ENCODE measurements around the gene MYH8. TPM values are rescaled to one million over a fixed set of nuclear protein-coding genes. Genes with fewer than 3 reads are reported as not detected.

Gene MYH8
- total RNA-seq, 1 donor from 2014 or later = not detected

DNA sequence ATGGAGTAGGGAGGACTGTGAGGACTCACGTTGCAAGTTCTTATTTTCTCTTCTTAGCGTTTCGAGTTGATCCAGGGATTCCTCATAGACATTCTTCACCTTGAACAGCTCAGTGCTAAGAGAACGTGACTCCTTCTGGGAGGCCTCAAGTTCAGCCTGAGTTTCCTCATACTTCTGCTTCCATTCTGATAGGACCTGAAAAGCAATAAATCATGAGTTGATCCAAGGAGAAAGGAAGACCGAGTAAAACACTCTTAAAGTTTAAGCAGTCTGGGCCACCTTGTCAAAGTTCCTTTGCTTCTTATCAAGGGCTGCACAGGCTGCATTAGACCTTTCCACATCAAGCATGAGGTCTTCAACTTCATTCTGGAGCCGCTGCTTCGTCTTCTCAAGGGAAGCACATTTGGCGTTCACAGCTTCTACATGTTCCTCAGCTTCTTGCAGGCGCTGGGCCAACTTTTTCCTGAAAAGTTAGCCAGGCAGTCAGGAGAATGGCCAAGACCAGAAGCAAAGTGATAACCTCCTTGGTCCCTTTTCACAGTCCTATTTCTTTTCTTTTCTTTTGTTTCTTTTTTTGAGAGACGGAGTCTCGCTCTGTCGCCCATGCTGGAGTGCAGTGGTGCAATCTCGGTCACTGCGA lies 25.1 kb downstream of the MYH8 start:
- no peaks in the 10 kb centered on the region for H3K36me3 ChIP-seq (ENCODE audit: control insufficient read depth, insufficient read depth, low read length)
- DNase-seq (ENCODE audit: low read depth) (no peak), FAIRE-seq (no peak)
- no peak overlapping the region for H3K4me3 ChIP-seq (ENCODE audit: low read depth, low read length)
- H3K27me3 ChIP-seq (ENCODE audit: control insufficient read depth, insufficient read depth, low read length) = no peaks in the 10 kb centered on the region
- TF ChIP-seq, protein P1, sequence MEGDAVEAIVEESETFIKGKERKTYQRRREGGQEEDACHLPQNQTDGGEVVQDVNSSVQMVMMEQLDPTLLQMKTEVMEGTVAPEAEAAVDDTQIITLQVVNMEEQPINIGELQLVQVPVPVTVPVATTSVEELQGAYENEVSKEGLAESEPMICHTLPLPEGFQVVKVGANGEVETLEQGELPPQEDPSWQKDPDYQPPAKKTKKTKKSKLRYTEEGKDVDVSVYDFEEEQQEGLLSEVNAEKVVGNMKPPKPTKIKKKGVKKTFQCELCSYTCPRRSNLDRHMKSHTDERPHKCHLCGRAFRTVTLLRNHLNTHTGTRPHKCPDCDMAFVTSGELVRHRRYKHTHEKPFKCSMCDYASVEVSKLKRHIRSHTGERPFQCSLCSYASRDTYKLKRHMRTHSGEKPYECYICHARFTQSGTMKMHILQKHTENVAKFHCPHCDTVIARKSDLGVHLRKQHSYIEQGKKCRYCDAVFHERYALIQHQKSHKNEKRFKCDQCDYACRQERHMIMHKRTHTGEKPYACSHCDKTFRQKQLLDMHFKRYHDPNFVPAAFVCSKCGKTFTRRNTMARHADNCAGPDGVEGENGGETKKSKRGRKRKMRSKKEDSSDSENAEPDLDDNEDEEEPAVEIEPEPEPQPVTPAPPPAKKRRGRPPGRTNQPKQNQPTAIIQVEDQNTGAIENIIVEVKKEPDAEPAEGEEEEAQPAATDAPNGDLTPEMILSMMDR (IDR thresholded peaks at IDR 0.05; ENCODE audit: insufficient read depth, low read length, severe bottlenecking) = no peak

DNA sequence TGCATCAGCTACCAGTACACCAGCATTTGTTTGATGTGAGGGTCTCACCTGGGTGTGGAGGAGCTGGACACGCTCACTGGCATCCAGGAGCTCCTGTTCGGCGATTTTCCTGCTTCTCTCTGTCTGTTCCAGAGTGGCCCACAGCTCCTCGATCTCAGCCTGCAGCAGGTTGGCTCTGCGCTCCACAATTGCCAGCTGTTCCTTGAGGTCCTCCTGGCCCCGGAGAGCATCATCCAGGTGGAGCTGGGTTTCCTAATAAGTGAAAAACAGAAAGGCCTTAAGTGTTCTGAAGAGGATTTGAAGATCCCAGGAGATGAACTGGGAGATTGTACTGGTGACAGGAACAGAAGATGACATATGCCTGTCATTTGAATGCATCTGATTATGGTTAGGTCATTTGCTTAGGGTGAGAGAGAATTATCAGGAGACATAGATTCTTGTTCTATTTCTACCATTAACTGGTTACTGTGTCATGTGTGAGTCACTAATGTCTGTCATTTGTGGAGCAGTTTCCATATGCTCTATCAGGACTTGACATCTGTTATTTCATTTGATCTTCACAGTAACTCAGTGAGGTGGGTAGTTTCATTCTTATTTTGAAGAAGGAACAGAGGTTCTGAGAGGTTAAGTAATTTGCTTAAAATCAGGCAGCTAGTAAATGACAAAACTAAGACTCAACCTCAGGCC lies 27.4 kb downstream of the MYH8 start:
- Histone ChIP-seq H3K36me3 (ENCODE audit: control insufficient read depth, insufficient read depth, low read length) (no peaks in the 10 kb centered on the region), H3K4me3 (ENCODE audit: low read depth, low read length) (no peak overlapping the region), H3K27me3 (ENCODE audit: control insufficient read depth, insufficient read depth, low read length) (no peaks in the 10 kb centered on the region)
- DNase-seq (ENCODE audit: low read depth) (no peak), FAIRE-seq (no peak)
- TF ChIP-seq, protein P1 (IDR thresholded peaks at IDR 0.05; ENCODE audit: insufficient read depth, low read length, severe bottlenecking) = no peak

DNA sequence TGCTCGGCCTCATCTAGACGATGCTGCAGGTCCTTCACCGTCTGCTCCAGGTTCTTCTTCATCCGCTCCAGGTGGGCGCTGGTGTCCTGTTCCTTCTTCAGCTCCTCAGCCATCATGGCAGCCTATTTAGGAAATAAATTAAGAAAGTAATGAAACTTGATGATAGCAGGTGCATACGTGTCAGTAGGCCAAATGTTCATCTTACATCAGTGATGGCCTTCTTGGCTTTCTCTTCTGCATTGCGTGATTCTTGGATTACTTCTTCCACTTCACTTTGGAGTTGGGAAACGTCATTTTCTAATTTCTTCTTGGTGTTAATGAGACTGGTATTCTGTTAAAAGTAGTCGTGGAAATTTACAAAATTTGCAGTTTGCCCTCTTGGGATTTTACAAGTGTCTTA lies 28.9 kb downstream of the MYH8 start:
- no peaks in the 10 kb centered on the region for H3K36me3 ChIP-seq (ENCODE audit: control insufficient read depth, insufficient read depth, low read length)
- no peak for FAIRE-seq
- DNase-seq (ENCODE audit: low read depth) = no peak

DNA sequence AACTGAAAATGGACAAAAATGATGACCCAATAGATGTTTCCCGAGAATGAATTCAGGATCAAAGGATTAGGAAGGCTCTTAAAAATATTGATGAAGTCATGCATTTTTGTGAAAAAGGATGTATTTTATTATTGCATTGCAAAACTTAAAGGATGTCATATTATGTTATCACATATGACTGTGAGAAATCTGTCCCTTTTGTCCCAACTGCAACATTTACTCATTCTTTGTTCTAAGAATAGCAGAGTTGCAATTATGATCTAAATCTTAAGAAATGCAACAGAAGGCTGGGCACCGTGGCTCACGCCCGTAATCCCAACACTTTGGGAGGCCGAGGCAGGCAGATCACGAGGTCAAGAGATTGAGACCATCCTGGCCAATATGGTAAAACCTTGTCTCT lies 35.9 kb downstream of the MYH8 start:
- Histone ChIP-seq H3K36me3 (ENCODE audit: control insufficient read depth, insufficient read depth, low read length) (no peaks in the 10 kb centered on the region), H3K27me3 (ENCODE audit: control insufficient read depth, insufficient read depth, low read length) (no peaks in the 10 kb centered on the region), H3K4me3 (ENCODE audit: low read depth, low read length) (no peak overlapping the region)
- TF ChIP-seq, protein P1 (IDR thresholded peaks at IDR 0.05; ENCODE audit: insufficient read depth, low read length, severe bottlenecking) = no peak
- no peak for DNase-seq (ENCODE audit: low read depth)
- FAIRE-seq = no peak

More for the DNA sequence above, 28.9 kb downstream of the MYH8 start:
- TF ChIP-seq, protein P1 (IDR thresholded peaks at IDR 0.05; ENCODE audit: insufficient read depth, low read length, severe bottlenecking) = no peak
- Histone ChIP-seq H3K27me3 (ENCODE audit: control insufficient read depth, insufficient read depth, low read length) (no peaks in the 10 kb centered on the region), H3K4me3 (ENCODE audit: low read depth, low read length) (no peak overlapping the region)

DNA sequence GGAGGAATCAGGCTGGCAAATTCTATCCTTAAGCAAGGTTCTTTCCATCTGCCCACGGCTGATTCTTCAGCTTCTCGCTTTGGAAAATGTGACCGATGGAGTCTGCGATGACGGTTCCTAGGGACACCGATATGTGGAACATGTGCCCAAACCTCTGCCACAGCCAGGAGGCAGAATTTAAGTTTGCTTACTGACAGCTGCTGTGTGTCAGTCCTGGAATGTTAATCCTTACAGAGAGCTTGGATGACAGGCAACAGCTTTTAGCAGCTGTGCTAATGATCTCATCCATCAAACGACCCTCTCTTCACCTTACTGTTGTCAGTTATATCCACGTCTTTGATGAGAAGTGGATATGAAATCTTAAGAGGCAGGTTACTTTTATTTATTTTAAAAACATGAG lies 37.6 kb downstream of the MYH8 start:
- H3K4me3 ChIP-seq (ENCODE audit: low read depth, low read length) = no peak overlapping the region
- H3K36me3 ChIP-seq (ENCODE audit: control insufficient read depth, insufficient read depth, low read length) = no peaks in the 10 kb centered on the region
- DNase-seq (ENCODE audit: low read depth) (no peak), FAIRE-seq (peak; percentile 23)
- TF ChIP-seq, protein P1 (IDR thresholded peaks at IDR 0.05; ENCODE audit: insufficient read depth, low read length, severe bottlenecking) = no peak
- H3K27me3 ChIP-seq (ENCODE audit: control insufficient read depth, insufficient read depth, low read length) = no peaks in the 10 kb centered on the region
